NCI-H460 (cell line): Measurements from ENCODE around the gene DLG2. TPM values are rescaled to one million over a fixed set of nuclear protein-coding genes. Genes with fewer than 3 reads are reported as not detected.
A peak's percentile ranks its signal among the peaks of the same experiment; 100 is the strongest.
"Not testable (repeated sequence)": the region's sequence is repeated elsewhere in the genome, so short reads cannot be mapped to it uniquely, and the experiment has no call there.

Experiments used
- DNase-seq: peaks from one replicate; pipeline ENCODE4 v3.0.0-alpha.2; 2016; ENCODE audit warnings: low read depth; ENCODE audit errors: extremely low read depth
- total RNA-seq: library from RNA; depleted of rRNA; stranded (reverse); fragments of >200 nt; shearing (Covaris generic); gene quantifications from 2 replicates; pipeline ENCODE4 v1.2.3, GENCODE V29; 2014

DLG2 gene
- total RNA-seq, 1 experiment from 2014 or later, result 115 TPM

DNA sequence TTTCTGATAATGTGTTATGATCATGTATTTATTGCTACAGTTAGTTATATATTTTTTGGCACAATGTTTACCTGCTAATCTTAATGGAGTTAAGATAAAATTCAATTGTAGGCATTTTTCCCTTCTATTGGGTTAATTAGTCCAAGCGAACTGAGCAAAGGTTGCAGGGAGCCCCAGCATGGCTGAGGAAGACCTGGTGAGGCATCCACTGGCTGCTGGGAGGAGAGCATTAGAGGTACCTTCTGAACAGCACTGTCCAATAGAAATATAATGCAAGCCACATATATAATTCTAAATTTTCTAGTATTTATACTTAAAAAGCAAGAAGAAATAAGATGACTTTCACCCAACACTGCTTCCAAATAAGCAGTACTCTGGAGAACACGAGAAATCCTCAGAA, 19.9 kb upstream of the DLG2 start:
- DNase-seq, result no peak

DNA sequence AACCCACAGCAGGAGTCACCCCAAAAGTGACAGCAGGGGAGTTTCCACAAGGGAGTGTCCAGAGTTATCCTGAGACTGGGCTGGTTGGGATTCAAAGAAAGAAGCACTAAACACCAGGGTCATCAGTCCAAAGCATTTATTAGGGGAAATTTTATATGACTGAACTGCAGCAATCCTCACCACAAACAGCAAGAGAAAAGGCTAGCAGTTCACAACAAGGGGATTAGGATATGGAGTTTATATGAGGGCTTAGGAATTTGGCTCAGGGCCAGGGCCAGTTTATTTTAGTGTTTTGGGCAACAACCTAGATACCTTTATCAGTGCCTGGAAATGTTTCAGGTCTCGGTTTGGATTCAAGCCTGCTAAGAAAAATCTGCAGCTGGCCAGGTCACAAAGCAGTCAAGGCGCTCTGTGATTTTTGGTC, 16.1 kb upstream of the DLG2 start:
- no peak for DNase-seq

DNA sequence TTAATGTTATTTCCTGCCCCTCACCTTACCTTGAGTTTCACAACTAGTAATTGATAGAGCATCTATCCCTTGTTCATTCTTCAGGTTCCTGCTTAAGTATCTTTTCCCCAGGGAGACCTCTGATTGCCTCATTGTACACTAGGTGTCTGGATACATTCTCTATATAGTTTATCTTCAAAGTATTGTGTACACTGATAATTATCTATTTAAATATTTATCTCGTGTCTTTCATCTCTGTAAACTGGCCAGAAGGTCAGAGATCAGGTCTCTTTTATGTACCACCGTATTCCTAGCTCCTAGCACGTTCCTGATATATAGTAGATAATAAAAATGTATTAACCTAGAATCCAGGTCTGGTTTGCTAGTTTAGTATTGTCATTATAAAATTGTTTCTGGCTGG, 7.6 kb upstream of the DLG2 start:
- DNase-seq, result no peak

DNA sequence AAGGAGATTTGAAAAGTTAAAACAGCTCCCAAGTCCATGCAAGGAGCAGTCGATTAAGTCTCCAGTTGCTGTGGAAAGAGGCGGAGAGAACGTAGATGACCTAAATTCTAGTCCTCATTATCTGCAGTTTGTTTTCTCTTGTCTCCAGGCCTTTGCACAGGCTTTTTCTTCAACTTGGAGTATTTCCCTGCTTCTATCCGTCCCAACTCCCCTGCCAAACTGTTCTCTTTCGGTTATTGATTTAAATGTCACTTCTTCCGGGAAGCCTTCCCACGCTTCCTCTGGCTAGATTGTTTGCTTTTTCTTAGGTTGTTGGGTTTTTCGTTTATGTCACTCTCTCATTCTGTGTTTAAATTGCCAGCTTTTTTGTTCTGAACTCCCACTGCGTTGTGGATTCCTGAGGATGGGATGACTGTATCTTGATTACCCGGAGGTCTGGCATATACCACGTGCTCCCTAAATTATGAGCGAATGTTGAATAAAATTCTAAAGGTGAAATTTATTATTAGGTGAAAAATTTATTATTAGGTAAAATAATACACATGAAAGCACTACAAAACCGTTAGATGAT, 1.7 kb upstream of the DLG2 start:
- no peak for DNase-seq

DNA sequence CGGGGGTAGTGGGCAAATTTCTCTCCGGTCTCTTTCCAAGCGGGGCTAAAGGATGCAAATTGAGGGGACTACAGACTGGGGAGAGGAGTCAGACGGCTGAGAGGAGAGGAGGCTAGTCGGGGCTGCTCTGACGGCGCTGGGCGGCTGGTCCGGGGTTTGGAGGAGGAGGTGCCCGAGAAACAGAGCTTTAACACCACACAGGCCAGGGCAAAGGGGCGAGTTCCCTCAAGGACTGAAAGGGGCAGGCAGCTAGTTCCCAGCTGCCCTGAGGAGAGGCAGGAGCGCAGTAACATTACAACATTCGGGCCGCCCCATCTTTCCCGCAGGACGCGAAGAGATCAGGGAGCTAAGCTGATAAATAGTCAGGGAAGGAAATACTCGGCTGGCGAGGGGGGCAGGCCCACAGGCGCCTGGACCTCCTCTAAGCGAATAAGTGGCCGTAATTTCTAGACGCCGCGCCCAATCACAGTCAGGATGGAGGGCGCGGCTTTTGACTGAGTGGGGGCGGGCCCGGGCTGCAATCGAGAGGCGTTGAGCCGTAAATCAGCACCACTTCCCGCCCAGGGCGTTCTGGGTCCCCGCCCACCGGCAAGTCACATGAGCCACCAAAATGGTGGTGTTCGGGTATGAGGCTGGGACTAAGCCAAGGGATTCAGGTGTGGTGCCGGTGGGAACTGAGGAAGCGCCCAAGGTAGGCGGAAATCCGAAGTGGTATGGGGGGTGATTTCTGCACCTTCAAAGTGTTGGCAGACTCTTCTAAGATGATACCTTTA, 1.0 kb upstream of the DLG2 start, which contains the start of gene TMEM126B:
Gene TMEM126B, plus strand, starts transcription at position 596 of the 773 bp plus-strand sequence. Its CDS starts 15 bp downstream, at position 611.
- DNase-seq, result peak; percentile 94

DNA sequence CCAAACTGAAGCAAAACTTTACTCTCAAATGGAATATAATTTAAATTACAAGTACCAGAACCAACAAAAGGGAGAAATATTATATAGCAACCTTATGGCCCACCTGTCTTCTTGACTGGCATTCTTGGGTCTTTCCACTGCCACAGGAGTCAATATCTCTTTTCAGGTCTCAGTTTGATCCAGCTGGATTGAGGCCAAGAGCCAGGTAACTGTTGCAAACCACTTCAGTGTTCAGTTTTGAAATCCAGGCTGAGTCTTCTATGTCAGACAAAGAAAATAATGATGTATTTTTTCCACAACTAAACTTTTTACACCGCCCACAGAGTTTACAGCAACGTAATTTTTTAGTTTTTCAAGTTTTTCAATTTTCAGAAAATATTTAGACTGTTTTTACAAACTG, 648 bp downstream of the DLG2 start:
- no peak for DNase-seq

DNA sequence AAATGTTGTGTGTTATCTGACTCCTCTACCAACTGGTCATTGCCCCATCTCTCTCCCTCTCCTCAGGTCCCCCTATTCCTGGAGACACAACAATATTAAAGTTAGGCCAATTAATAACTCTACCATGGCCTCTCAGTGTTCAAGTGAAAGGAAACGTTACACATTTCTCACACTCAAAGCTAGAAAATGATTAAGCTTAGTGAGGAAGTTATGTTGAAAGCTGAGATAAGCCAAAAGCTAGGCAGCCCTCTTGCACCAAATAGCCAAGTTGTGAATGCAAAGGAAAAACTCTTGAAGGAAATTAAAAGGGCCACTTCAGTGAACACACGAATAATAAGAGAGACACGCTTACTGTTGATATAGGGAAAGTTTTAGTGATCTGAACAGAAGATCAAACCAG, 6.9 kb downstream of the DLG2 start:
- DNase-seq, result no peak

DNA sequence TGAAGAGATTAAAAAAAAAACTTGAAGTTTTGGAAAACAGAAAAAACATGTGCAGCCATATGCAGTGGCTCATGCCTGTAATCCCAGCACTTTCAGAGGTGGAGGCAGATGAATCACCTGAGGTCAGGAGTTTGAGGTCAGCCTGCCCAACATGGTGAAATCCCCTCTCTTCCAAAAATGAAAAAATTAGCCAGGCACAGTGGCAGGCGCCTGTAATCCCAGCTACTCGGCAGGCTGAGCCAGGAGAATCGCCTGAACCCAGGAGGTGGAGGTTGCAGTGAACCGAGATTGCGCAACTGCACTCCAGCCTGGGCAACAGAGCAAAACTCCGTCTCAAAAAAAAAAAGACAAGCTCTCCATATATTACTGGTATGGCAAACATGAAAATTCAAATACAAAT, 7.6 kb downstream of the DLG2 start:
- DNase-seq, result no peak

DNA sequence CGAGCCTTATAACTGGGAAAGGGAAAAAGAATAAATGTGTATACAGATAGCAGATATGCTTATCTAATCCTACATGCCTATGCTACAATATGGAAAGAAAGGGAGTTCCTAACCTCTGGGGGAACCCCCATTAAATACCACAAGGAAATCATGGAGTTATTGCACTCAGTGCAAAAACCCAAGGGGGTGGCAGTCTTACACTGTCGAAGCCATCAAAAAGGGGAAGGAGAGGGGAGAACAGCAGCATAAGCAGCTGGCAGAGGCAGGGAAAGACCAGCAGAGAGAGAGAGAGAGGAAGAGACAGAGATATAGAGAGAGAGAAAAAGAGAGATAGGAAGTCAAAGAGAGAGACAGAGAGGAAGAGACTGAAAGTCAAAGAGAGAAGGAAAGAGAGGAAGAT, 15.5 kb downstream of the DLG2 start:
- DNase-seq, result not testable (repeated sequence)

DNA sequence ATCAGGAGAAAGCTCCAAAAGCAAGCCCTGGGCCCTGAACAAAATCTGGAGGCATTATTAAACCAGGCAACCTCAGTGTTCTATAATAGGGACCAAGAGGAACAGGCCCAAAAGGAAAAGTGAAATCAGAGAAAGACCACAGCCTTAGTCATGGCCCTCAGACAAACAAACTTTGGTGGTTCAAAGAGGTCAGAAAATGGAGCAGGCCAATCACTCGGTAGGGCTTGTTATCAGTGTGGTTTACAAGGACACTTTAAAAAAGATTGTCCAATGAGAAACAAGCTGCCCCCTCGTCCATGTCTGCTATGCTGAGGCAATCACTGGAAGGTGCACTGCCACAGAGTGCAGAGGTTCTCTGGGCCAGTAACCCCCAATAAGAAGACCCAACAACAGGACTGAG, 17.9 kb downstream of the DLG2 start:
- not testable (repeated sequence) for DNase-seq

DNA sequence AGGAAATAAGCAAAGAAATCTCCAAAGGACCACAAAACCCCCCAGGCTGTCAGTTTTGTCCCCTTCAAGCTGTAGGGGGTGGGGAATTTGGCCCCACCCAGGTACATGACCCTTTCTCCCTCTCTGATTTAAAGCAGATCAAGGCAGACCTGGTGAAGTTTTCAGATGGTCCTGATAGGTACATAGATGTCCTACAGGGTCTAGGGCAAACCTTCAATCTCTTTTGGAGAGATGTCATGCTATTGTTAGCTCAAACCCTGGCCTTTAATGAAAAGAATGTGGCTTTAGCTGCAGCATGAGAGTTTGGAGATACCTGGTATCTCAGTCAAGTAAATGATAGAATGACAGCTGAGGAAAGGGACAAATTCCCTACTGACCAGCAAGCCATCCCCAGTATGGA, 18.5 kb downstream of the DLG2 start:
- DNase-seq, result not testable (repeated sequence)

DNA sequence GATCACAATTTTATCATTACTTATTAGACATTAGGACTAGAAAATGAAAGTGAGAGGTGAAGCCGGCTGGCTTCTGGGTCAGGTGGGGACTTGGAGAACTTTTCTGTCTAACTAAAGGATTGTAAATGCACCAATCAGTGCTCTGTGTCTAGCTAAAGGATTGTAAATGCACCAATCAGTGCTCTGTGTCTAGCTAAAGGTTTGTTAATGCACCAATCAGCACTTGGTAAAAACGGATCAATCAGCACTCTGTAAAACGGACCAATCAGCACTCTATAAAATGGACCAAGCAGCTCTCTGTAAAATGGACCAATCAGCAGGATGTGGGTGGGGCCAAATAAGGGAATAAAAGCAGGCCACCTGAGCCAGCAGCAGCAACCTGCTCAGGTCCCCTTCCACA, 20.9 kb downstream of the DLG2 start:
- not testable (repeated sequence) for DNase-seq

DNA sequence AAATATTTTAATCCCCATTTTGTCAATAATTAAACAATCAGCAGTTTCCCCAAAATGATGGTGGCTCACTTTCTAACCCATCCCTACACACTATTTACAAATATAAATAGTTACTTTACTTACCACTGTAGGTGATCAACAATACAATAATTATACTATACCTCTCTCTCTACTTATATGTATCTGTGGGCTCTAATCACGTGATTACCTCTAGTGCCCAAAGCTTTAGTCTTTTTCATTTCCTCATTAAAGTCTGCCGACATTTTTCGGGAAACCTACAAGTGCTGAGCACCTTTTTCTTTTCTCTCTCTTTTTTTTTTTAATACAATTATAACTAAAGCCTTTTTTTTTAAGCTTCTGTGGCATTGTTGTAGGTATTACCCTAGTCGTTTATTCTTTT, 23.9 kb downstream of the DLG2 start:
- DNase-seq, result no peak

DNA sequence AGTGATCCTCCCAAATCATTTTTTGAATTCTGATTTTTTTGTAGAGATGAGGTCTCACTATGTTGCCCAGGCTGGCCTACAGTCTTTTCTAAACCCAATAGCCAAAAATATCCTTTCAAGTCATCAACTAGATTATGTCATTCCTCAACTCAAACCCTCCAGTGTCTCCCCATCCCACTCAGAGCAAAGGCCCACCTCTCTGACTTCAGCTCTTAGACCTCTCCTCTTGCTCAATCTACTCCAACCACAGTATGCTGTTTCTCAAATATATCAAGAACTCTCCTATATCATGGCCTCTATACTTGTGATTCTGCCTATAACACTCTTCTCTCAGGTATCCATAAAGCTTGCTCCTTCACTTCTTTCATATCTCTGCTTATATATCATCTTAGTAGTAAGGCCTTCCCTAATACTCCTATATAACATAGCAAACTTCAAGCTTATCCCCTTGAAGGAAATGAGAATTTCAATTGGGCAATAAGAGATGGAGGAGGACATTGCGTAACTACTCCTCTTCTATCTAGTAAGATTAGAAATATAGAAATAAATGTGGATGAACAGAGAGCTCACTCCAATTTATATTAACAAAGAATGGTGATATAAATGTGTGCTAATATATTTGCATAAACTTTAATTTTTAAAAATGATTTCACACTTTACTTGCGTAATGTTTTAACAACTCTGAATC, 24.5 kb downstream of the DLG2 start:
- no peak for DNase-seq

DNA sequence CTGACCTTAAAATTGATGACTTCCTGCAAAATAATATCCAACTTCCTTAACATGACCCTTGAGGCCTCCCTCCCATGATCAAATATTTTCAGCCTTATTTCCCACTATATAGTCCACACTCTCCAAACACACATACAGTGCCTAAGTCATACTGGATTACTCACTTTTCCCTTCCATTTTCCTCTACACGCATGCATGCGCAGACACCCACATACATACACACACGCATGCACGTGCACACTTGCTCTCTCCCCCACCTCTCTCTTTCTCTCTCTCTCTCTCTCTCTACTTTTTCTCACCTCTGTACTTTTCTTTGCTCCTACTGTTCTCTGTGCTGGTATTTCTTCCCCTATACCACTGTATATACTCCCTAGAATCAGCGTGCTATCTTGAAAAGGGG, 28.1 kb downstream of the DLG2 start:
- no peak for DNase-seq

DNA sequence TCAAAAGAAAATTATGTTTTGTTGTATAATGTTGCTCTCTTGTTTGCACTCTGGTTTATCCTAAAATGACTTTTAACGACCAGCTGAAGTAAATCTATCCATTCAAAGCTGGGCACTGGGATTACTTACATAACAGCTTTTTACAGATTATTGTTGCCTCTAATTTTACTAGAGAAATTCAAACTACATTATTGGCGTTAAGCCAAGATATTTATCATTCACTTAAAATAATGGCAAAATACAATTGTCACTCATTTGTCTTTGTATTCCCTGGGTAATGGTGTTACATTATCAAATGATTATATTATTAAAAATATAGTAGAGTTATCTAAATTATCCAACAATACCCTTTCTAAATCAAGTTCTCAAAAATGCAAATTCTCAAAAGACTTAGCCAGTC, 30.3 kb downstream of the DLG2 start:
- no peak for DNase-seq

DNA sequence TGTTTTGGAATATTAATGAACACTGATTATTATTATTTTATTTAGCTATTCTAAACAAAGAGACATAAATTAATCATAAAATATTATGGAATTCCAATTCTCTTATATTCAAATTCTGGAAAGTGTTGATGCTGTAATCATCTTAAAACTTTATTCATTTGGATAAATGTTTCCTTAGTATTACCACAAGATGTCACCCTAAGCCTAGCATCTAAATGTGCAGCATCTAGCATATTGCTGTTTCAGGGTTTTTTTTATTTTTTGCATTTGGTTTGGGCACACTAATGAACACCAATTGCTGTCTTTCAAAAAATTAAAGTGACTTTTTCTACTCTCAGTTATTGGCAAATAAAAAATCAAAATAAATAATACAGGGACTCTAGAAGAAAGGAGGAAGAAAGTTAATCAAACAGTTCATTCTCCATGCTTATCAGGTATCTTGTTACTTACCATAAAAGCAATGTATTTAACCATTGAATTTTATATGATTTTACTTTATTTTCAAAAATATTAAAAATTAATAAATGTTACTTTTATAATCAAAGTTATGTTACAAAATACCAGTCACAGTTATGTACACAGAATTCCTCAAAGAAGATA, 31.8 kb downstream of the DLG2 start:
- DNase-seq, result peak; percentile 41

DNA sequence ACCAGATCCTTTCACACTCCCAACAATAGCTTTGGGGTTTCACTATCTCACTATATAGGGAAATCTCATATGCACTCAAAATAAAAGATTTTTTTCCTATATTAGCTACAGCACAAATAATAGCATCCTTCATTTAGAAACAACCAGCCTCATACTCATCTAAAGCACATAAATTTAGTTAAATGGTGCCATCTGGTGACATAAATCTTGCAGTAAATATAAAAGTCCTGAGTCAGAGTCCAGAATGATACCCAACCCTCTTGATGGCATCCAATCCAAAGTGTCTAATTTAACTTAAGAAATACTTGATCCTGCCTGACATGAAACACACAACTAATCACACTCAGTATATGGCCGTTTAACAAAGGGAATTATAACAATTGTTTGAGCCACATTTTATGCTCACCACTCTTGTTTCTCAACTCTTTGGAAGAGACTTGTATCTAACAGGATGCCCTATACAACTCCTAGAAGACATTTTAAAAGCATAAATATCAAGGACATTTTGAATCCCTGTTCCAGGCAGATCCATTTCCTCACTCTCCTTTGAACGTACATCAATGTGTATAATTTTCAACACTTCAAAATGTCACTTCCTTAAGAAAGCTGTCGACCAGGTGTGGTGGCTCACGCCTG, 36.2 kb downstream of the DLG2 start:
- peak; percentile 46 for DNase-seq

DNA sequence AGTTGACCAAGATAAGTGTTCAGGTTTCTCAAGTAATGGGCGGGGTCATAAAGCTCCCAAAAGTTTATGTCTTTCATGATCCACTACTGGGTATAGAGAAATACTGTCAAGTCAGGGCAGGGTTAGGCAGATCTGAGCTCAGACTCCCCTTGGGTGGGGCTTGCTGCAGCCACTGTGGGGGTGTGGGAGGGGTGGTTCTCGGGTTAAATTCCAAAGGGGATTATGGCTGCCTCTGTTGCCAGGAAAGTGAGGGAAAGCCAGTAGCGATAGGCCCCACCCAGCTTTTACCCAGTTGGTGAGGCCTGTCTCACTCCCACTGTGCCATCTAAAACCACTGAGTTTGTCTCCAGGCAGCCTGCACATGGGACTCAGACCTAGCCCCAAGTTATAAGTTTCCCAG, 37.8 kb downstream of the DLG2 start:
- DNase-seq, result no peak

DNA sequence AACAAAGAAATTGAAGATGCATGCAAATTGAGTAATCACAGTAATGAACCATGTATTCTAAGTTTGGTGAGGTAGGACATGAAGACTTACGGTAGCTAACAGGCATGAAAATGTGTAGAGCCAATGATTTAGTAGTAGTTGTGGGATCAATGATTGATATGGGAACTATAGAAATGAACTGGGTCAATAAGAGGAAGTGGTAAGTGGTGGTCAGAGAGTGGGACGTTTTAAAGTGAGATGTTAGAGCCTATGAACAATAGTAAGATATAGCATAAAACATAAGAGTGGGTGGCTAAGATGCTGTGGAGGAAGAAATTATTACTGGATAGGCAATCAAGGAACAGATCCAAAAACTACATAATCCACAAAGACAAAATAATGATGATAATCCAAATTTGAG, 45.0 kb downstream of the DLG2 start:
- DNase-seq, result no peak

DNA sequence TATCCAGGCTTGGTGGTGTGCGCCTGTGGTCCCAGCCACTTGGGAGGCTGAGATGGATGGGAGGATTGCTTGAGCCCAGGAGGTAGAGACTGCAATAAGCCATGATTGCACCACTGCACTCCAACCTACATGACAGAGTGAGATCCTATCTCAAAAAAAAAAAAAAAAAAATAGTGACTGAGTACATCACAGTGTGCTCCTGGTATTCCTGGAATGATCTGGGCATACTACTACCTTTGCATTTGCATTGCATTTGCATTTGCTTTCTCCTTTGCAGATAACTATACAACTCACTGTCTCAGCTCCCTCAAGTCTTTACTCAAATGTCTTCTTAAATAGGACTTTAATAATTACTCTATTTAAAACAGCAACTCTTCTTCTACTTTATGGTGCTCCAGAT, 51.8 kb downstream of the DLG2 start:
- DNase-seq, result no peak
